SKM-1 treated with dmso at 0.1 percent for 144 hours (cell line): ENCODE results near the gene ATP10A.
A peak's percentile ranks its signal among the peaks of the same experiment; 100 is the strongest.
"Not testable (repeated sequence)": the region's sequence is repeated elsewhere in the genome, so short reads cannot be mapped to it uniquely, and the experiment has no call there.

ENCODE experiments used
- DNase-seq: peaks from one replicate; lab custom pipeline; 2025; ENCODE audit not compliant: unreplicated experiment; lab: John Stamatoyannopoulos, UW

The ATP10A gene

GRCh38 chr15:25776071-25776746, 86.9 kb downstream of the ATP10A start:
- no peak for DNase-seq

DNA sequence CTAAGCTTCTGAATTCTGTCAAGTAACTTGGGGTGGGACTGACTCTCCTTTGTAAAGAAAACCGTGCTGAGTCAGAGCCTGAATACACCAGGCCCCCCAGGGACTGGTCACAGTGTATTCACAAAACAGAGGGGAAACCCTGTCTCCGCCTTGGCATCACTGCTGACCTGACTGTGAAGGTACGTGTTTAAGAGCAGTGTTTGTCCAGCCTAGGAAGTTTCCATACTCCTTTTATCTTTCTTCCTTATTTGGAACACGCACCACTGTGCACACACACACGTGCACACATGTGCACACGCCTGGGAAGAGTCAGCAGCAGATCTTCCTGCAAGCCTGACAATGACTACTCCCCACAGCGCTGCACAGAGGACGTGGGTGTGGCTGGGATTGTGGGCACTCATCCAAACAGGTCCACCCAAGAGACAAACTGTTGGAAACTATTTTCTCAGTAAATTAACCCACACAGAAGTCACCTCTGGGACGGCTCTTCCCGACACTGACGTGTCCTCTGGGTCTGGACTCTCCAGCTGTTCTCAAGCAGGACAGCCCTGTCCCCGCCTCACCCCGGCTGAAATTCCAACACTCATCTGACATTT, 87.7 kb downstream of the ATP10A start:
- DNase-seq: no peak

DNA sequence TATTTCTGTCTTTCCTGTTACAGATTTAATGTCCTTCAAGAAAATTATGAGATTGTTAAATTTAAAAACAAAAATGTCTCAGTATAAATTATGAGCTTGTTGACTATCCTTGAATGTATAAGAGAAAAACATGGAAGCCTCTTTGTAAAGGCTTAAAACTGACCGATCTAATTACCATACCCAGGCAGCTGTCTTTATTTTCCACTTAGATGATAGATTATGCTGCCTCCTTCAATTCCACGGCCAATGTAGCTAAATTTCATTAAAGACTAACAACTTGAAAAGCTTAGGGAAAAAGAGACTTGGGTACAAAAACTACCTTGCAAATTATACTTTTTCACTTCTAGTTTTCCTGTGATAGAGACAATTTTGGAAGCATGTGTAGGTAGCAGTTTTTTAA, 88.3 kb downstream of the ATP10A start:
- no peak for DNase-seq

GRCh38 chr15:25773248-25773647, 89.9 kb downstream of the ATP10A start:
- DNase-seq: no peak

DNA sequence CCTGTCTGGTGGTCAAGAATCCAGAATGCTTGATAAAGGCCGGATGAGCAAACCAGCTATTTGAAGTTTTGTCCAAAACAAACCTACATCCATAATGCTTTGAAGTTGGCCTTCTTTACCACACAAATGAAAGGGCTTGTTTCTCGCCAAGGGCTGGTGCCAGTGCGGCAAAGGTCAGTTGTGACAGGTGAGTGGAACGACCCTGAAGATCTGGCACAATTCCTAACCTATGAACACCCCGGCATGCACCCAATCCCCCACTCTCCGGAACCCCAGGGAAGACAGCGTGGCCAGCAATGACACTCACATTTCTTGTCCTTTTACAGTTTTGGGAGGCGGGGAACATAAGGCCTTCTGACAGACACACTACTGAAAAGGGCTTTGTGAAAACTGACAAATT, 90.6 kb downstream of the ATP10A start:
- no peak for DNase-seq

GRCh38 chr15:25771736-25772135, 91.4 kb downstream of the ATP10A start:
- not testable (repeated sequence) for DNase-seq

DNA sequence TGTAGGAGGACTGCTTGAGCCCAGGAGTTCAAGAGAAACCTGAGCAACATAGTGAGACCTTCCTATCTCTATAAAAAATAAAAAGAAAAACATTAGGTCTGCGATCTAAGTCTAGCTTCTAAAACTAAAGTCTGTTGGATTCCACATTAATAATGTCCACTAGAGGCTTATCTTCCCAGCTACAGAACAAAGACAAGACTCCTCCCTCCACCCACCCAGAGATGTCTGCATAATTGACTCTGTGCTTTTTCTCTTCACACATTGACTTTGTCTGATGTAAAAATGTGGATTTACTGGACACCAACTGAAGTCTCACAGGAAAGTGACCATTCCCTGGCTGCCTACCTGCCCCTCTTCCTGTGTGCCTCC, 91.8 kb downstream of the ATP10A start:
- no peak for DNase-seq

- no peak for DNase-seq
Measured at GRCh38 chr15:25770618-25771337, 92.3 kb downstream of the ATP10A start.

- no peak for DNase-seq
Measured at GRCh38 chr15:25770031-25770430, 93.1 kb downstream of the ATP10A start.

- DNase-seq: no peak
Measured at GRCh38 chr15:25768271-25768670, 94.9 kb downstream of the ATP10A start.

DNA sequence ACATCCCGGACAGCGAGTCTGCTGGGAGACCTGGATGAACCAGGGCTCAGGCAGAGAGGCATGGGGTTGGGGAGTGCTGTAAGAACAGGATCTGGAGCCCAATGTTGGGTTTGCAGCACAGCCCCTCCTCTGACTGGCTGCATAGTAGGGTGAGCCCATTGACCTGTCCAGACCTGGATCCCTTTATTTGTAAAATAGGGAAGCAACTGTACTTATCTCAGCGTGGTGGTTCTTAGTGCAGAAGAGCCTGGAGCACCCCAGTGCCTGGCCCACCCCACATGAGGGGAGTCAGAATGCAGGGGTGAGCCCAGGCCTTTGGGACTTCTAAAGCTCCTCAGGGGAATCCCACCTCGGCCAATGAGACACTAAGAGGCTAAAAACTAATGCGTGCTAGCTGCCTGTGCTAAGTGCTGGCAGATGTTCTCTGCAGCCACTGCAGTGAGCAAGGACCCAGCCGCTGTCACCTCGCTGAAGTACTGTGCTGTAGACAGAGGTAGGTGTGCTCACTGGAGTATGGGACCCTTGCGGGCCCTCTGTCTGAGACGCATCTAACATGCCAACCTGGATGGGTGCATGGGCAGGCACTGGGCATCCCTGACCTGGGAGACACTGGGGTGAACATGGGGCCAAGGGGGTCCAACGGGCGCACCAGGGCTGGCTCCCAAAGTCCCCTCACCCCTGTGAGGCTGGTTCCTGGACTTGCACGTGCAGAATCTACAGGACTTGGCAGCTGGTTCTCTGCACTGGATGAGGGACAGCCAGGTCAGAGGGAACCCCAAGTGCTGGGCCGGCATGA, 95.6 kb downstream of the ATP10A start:
- no peak for DNase-seq

- no peak for DNase-seq
Measured at GRCh38 chr15:25766417-25766816, 96.7 kb downstream of the ATP10A start.

DNA sequence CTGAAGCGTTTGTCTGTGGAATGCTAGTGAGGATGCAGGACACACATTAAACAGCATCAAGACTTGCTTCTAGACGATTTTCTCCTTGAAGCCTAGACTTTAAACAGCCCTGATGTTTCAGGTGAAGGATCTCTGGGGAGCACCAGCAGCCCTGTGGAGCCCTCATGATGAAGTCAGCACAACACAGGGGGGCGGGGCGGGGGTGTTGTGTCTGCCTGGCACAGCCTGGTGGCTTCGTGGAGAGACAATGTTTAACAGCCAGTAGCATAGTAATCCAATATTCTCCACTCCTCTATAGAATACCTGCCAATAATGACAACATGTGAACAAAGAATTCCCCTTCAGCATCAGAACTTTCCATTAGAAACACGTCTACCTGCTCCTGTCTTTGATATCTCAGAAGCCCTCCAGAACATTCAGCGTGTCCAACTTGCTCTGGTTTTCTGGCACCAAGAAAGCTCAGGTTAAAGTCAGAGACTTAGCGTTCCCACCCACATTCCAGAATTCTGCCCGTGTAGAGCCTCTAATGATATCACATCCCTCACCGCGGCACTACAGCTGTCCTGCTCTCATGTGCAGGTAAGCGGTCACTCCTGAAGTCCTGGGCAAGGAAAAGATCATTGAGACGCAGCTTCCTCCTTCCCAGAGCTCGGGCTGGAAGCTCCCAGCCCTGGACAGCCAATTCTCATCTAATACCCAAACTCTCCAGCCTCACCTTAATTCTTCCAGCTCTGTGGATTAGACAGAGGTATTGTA, 98.0 kb downstream of the ATP10A start:
- no peak for DNase-seq

DNA sequence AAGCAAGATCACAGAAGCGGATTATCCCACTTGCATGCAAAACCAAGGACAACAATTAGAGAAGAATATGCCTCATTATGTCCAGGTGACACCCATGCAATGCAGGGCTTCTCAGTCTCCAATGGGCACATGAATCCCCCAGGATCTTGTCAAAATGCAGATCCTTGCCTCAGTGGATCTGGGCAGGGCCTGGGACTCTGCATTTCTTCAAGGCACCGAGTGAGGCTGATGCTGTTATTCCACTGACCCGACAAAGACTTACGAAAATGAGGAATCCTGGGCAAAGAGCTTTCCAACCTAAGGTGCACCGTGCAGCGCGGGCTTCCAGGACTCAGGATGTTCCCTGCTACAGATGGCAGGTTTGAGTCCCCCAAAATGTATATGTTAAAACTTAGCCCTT, 99.2 kb downstream of the ATP10A start:
- DNase-seq: no peak

GRCh38 chr15:25763331-25763751, 99.8 kb downstream of the ATP10A start:
- DNase-seq: no peak

DNA sequence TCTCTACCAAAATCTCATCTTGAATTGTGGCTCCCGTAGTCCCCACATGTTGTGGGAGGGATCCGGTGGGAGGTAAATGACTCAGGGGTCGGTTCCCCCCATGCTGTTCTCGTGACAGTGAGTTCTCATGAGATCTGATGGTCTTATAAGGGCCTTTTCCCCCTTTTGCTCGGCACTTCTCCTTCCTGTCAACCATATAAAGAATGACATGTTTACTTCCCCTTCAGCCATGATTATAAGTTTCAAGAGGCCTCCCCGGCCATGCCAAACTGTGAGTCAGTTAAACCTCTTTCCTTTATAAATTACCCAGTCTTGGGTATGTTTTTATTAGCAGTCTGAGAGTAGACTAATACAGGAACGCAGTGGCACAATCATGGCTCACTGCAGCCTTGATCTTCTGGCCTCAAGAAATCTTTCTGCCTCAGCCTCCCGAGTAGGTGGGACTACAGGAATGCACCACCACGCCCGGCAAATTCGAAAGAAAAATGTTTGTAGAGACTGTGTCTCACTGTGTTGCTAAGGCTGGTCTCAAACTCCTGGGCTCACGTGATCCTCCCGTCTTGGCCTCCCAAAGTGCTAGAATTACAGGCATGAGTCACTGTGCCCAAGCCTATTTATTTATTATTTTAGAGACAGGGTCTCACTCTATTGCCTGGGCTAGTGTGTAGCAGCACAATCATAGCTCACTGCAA, 101.0 kb downstream of the ATP10A start:
- DNase-seq: peak; percentile 51

DNA sequence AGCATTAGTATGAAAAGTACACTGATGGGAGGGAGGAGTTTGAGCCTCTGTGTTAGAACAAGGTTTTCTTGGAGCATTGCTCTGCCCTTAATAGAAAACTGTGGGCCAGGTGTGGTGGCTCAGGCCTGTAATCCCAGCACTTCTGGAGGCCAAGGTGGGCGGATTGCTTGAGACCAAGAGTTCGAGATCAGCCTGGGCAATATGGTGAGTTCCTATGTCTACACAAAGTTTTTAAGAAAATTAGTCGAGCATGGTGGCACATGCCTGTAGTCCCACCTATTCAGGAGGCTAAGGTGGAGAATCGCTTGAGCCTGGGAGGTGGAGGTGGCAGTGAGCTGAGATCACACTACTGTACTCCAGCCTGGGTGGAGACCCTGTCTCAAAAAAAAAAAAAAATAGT, 103.7 kb downstream of the ATP10A start:
- no peak for DNase-seq

DNA sequence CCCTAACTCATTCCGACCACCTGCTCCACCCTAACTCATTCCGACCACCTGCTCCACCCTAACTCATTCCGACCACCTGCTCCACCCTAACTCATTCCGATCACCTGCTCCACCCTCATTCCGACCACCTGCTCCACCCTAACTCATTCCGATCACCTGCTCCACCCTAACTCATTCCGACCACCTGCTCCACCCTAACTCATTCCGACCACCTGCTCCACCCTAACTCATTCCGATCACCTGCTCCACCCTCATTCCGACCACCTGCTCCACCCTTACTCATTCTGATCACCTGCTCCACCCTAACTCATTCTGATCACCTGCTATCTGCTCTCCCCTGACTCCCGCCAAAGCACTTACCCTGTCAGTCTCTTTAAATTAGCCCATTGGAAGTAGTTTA, 104.5 kb downstream of the ATP10A start:
- DNase-seq: not testable (repeated sequence)

DNA sequence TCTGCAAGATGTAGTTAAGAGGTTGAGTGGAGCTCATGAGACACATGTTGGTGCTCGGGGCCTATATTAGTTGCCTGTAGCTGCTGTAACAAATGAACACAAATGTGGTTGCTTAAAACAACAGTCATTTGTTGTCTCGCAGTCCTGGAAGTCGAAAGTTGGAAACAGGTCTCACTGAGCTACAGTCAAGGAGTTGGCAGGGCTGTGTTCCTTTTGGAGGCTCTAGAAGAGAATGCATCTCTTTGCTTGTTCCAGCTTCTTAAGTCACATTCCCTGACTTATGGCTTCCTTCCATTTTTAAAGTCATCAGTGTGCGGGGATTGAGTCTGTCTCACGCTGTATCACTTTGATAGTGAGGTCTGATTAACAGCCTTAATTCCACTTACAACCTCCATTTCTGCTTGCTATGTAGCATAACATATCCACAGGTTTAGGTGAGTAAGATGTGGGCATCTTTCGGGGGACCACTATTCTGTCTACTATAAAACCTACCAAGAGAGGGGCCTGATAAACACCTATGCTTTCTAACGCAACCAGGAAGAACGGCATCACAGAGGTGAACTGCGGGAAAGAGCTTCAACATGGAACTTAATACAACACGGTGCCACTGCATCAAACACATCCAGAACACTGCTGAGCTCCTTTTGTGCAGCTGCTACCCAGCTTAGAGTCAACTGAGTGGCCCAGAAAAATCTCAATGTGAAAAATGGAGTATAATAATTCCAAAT, 119.4 kb downstream of the ATP10A start:
- no peak for DNase-seq
